ENCODE data around the gene FYN. TPM values are rescaled to one million over a fixed set of nuclear protein-coding genes. Genes with fewer than 3 reads are reported as not detected.

Gene FYN
- total RNA-seq, 1 experiment from 2014 or later: 7.2 TPM

DNA sequence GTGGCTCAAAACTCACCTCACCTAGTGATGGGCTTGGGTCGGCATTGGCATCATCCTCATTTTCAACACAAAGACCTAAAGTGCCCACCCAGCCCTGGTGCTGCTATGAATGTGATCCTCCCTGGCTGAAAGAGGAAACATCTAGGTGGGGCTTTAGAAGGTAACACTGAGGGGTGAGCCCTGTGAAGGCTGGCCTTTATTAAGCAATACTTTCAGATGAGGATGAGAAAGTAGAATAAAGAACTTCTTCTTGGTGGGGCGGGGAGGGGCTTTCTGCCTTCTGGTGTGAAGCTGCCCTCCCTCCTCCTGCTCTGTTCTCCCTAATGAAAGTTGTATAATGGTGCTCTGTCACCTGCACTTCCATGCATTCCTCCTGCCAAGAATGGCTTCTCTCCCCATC, 134.6 kb downstream of the FYN start:
- Histone ChIP-seq H3K9me3 (no peaks in the 10 kb centered on the region), H3K4me1 (no peaks in the 10 kb centered on the region), H3K36me3 (ENCODE audit: control insufficient read depth, insufficient read depth, low read length) (no peaks in the 10 kb centered on the region), H3K27me3 (replicated peaks; ENCODE audit: control insufficient read depth, insufficient read depth, low read length) (no peaks in the 10 kb centered on the region), H3K4me3 (ENCODE audit: low read depth, low read length) (no peak overlapping the region)
- Mint-ChIP-seq H3K4me1 (ENCODE audit: low read depth, unreplicated experiment) (peaks cover 8% of the 10 kb centered on the region), H3K4me3 (ENCODE audit: unreplicated experiment) (no peak overlapping the region), H3K9me3 (ENCODE audit: unreplicated experiment) (no peaks in the 10 kb centered on the region), H3K36me3 (ENCODE audit: insufficient read depth, unreplicated experiment) (no peaks in the 10 kb centered on the region), H3K27ac (ENCODE audit: unreplicated experiment) (no peak overlapping the region), H3K27me3 (ENCODE audit: insufficient read depth, unreplicated experiment) (no peaks in the 10 kb centered on the region)
- no peak for DNase-seq
- TF ChIP-seq, protein P1, sequence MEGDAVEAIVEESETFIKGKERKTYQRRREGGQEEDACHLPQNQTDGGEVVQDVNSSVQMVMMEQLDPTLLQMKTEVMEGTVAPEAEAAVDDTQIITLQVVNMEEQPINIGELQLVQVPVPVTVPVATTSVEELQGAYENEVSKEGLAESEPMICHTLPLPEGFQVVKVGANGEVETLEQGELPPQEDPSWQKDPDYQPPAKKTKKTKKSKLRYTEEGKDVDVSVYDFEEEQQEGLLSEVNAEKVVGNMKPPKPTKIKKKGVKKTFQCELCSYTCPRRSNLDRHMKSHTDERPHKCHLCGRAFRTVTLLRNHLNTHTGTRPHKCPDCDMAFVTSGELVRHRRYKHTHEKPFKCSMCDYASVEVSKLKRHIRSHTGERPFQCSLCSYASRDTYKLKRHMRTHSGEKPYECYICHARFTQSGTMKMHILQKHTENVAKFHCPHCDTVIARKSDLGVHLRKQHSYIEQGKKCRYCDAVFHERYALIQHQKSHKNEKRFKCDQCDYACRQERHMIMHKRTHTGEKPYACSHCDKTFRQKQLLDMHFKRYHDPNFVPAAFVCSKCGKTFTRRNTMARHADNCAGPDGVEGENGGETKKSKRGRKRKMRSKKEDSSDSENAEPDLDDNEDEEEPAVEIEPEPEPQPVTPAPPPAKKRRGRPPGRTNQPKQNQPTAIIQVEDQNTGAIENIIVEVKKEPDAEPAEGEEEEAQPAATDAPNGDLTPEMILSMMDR (IDR thresholded peaks at IDR 0.05; ENCODE audit: insufficient read depth in 1 of 2, low read depth in 1 of 2, low read length in 1 of 2, severe bottlenecking in 1 of 2, unreplicated experiment in 1 of 2): no peak
- intact Hi-C loops (cut with micrococcal nuclease; ENCODE audit: unreplicated experiment): no loop called here
- no TSS peak for BruUV-seq (replicated peaks)
- POLR2A ChIA-PET: interaction anchor here (0.6 kb wide), 1 partner anchor 439 kb away, joined by 3 read pairs; no protein-coding TSS in a partner anchor
- CTCF ChIA-PET: no interaction called here

DNA sequence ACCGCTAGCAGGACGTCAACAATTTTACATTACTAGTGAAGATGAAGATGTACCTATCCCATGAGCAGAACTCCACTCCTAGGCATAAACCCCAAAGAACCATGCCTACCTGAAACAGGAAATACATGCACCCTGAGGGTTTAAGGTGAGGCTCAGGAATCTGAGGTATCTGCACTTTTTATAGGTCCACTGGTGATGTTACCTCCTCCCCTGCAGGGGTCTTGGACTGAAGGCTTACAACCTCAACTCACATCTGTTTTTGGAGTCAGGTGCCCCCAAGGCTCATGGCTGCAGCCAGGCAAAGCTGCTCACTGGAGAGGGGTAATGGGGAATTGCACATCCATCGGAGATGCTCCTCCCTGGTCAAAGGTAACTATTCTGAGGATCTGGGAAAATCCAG, 135.1 kb downstream of the FYN start:
- no TSS peak for BruUV-seq (replicated peaks)
- Mint-ChIP-seq H3K4me3 (ENCODE audit: unreplicated experiment) (no peak overlapping the region), H3K4me1 (ENCODE audit: low read depth, unreplicated experiment) (peaks cover 8% of the 10 kb centered on the region), H3K27me3 (ENCODE audit: insufficient read depth, unreplicated experiment) (no peaks in the 10 kb centered on the region), H3K36me3 (ENCODE audit: insufficient read depth, unreplicated experiment) (no peaks in the 10 kb centered on the region), H3K9me3 (ENCODE audit: unreplicated experiment) (no peaks in the 10 kb centered on the region), H3K27ac (ENCODE audit: unreplicated experiment) (no peak overlapping the region)
- H3K9me3 ChIP-seq: no peaks in the 10 kb centered on the region
- no peaks in the 10 kb centered on the region for H3K27me3 ChIP-seq (replicated peaks; ENCODE audit: control insufficient read depth, insufficient read depth, low read length)
- intact Hi-C loops (cut with micrococcal nuclease; ENCODE audit: unreplicated experiment): no loop called here
- POLR2A ChIA-PET: interaction anchor here (0.6 kb wide), 1 partner anchor 439 kb away, joined by 3 read pairs; no protein-coding TSS in a partner anchor
- no peak for DNase-seq
- H3K4me1 ChIP-seq: no peaks in the 10 kb centered on the region
- H3K4me3 ChIP-seq (ENCODE audit: low read depth, low read length): no peak overlapping the region
- no peaks in the 10 kb centered on the region for H3K36me3 ChIP-seq (ENCODE audit: control insufficient read depth, insufficient read depth, low read length)
- CTCF ChIA-PET: no interaction called here
- TF ChIP-seq, protein P1 (IDR thresholded peaks at IDR 0.05; ENCODE audit: insufficient read depth in 1 of 2, low read depth in 1 of 2, low read length in 1 of 2, severe bottlenecking in 1 of 2, unreplicated experiment in 1 of 2): no peak

DNA sequence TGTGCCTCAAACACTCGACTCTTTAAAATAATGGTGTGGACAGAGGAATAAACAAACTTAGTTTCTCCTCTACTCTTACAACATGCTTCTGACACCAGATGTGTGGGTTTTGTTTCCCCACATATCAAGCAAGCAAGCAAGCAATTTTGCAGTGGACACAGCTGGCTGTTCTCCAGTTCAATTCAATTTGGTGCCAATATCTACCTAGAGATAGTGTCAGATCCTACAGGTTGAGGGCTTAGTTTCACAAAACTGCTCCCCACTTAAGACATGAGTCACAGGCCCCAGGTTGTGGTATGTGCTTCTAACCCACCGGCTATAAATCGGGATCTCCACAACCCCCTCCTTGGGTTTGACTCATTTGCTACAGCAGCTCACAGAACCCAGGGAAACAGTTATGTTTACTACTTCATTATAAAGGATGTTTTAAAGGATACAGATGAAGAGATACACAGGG, 136.2 kb downstream of the FYN start:
- Mint-ChIP-seq H3K4me1 (ENCODE audit: low read depth, unreplicated experiment) (peaks cover 8% of the 10 kb centered on the region), H3K4me3 (ENCODE audit: unreplicated experiment) (no peak overlapping the region), H3K9me3 (ENCODE audit: unreplicated experiment) (no peaks in the 10 kb centered on the region), H3K27ac (ENCODE audit: unreplicated experiment) (no peak overlapping the region), H3K27me3 (ENCODE audit: insufficient read depth, unreplicated experiment) (no peaks in the 10 kb centered on the region), H3K36me3 (ENCODE audit: insufficient read depth, unreplicated experiment) (no peaks in the 10 kb centered on the region)
- CTCF ChIA-PET: interaction anchor here (0.5 kb wide), 1 partner anchor 42 kb away, joined by 8 read pairs; no protein-coding TSS in a partner anchor
- H3K36me3 ChIP-seq (ENCODE audit: control insufficient read depth, insufficient read depth, low read length): no peaks in the 10 kb centered on the region
- H3K4me3 ChIP-seq (ENCODE audit: low read depth, low read length): no peak overlapping the region
- no peaks in the 10 kb centered on the region for H3K9me3 ChIP-seq
- H3K27me3 ChIP-seq (replicated peaks; ENCODE audit: control insufficient read depth, insufficient read depth, low read length): no peaks in the 10 kb centered on the region
- TF ChIP-seq, protein P1 (IDR thresholded peaks at IDR 0.05; ENCODE audit: insufficient read depth in 1 of 2, low read depth in 1 of 2, low read length in 1 of 2, severe bottlenecking in 1 of 2, unreplicated experiment in 1 of 2): no peak
- DNase-seq: no peak
- no TSS peak for BruUV-seq (replicated peaks)
- no peaks in the 10 kb centered on the region for H3K4me1 ChIP-seq
- intact Hi-C loops (cut with micrococcal nuclease; ENCODE audit: unreplicated experiment): no loop called here
- POLR2A ChIA-PET: no interaction called here
